ENCODE results near the gene EFCAB6. TPM values are rescaled to one million over a fixed set of nuclear protein-coding genes. Genes with fewer than 3 reads are reported as not detected.

EFCAB6 gene
- polyA plus RNA-seq (2012; ENCODE audit: low read depth, missing spikeins) = 0.19 TPM

DNA sequence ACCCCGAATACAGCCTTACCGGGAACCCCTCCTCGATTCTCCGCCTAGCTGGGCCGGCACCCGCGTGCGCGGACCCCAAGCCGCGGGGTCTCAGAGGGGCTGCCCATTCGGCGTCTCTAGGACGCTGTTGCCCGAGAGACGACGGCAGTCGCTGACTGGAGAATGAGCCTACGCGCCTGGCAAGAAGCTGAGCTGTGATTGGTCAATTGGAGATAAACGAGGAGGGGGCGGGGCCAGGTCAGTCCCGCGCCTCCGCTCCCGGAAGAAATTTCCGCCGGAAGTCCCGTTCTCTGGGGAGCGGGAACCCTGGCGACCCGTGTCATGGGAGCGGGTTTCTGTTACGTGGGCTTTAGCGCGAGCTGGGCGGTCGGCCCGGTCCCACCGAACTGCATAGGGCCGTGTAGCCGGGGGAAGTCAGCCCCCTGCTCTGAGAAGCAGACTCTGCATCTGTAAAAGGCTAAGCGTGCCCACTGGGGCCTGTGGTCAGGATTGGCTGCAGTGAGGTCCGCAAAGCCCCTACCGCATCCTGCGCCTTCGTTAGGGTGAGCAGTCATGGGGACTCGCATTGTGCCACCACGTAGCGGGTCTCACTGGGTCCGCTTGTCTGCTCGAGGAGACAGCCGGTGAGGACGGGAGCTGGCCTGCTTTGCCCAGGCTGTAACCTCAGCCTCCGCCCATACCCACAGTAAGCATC is at the start of gene EFCAB6:
Gene EFCAB6 (minus strand): TSS at position 157 of the 694 bp plus-strand sequence. CDS start 29,987 bp downstream, outside the sequence.
- TF ChIP-seq POLR2A (IDR thresholded peaks at IDR 0.05; ENCODE audit: low read depth, low read length) = peak; percentile 36; the same call in 1 of the 2 replicates
- peak; percentile 65 for TF ChIP-seq POLR2AphosphoS5 (IDR thresholded peaks at IDR 0.05; ENCODE audit: low read depth, low read length)
- no peak for TF ChIP-seq SPI1 (IDR thresholded peaks at IDR 0.05; ENCODE audit: low read depth, low read length)
- TF ChIP-seq POU2F2 (IDR thresholded peaks at IDR 0.05; ENCODE audit: low read depth, low read length) = peak; percentile 65; the same call in 1 of the 2 replicates
- no peak for TF ChIP-seq PAX5 (IDR thresholded peaks at IDR 0.05; ENCODE audit: insufficient read depth, low read length, severe bottlenecking)
- peak; percentile 59; the same call in 1 of the 2 replicates for TF ChIP-seq TAF1 (IDR thresholded peaks at IDR 0.05; ENCODE audit: low read depth, low read length)
- FAIRE-seq = peak; percentile 99

DNA sequence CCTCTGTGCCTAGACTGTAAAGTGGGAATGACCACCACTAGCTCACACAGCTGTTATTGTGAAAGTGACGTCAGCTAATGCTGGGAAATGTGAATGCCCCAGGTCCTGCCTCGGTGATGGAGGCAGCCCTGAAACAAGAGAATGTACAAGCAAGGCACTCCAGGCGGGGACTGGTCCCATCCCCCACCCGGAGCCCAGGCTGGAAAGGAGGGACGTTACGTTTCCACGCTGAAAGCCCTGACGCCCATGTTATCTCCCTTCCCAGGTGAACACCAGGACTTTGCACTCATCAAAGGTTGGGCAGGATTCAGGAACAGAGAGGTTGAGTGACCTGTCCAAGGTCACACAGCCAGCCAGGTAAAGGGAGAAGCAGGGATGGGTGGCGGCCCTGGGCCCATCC is 49.4 kb upstream of the EFCAB6 start:
- no peak for DNase-seq (ENCODE audit: insufficient read length, low spot score)
- no peak for TF ChIP-seq TAF1 (IDR thresholded peaks at IDR 0.05; ENCODE audit: low read depth, low read length)
- no peak for TF ChIP-seq POU2F2 (IDR thresholded peaks at IDR 0.05; ENCODE audit: low read depth, low read length)
- no peak for TF ChIP-seq POLR2AphosphoS5 (IDR thresholded peaks at IDR 0.05; ENCODE audit: low read depth, low read length)
- no peak for TF ChIP-seq POLR2A (IDR thresholded peaks at IDR 0.05; ENCODE audit: low read depth, low read length)
- FAIRE-seq = no peak

More for the DNA sequence above, at the start of gene EFCAB6:
- peak; percentile 89 for DNase-seq (ENCODE audit: insufficient read length, low spot score)

GRCh38 chr22:43860831-43861230 is 48.7 kb upstream of the EFCAB6 start:
- TF ChIP-seq POU2F2 (IDR thresholded peaks at IDR 0.05; ENCODE audit: low read depth, low read length) = no peak
- TF ChIP-seq SPI1 (IDR thresholded peaks at IDR 0.05; ENCODE audit: low read depth, low read length) = no peak
- TF ChIP-seq TAF1 (IDR thresholded peaks at IDR 0.05; ENCODE audit: low read depth, low read length) = no peak
- no peak for TF ChIP-seq POLR2A (IDR thresholded peaks at IDR 0.05; ENCODE audit: low read depth, low read length)
- TF ChIP-seq POLR2AphosphoS5 (IDR thresholded peaks at IDR 0.05; ENCODE audit: low read depth, low read length) = no peak
- TF ChIP-seq PAX5 (IDR thresholded peaks at IDR 0.05; ENCODE audit: insufficient read depth, low read length, severe bottlenecking) = no peak
- FAIRE-seq = no peak
- no peak for DNase-seq (ENCODE audit: insufficient read length, low spot score)

GRCh38 chr22:43860126-43860525 is 48.0 kb upstream of the EFCAB6 start:
- TF ChIP-seq POLR2A (IDR thresholded peaks at IDR 0.05; ENCODE audit: low read depth, low read length) = no peak
- no peak for TF ChIP-seq PAX5 (IDR thresholded peaks at IDR 0.05; ENCODE audit: insufficient read depth, low read length, severe bottlenecking)
- TF ChIP-seq POU2F2 (IDR thresholded peaks at IDR 0.05; ENCODE audit: low read depth, low read length) = no peak
- TF ChIP-seq POLR2AphosphoS5 (IDR thresholded peaks at IDR 0.05; ENCODE audit: low read depth, low read length) = no peak
- no peak for TF ChIP-seq SPI1 (IDR thresholded peaks at IDR 0.05; ENCODE audit: low read depth, low read length)
- no peak for TF ChIP-seq TAF1 (IDR thresholded peaks at IDR 0.05; ENCODE audit: low read depth, low read length)
- FAIRE-seq (no peak), DNase-seq (ENCODE audit: insufficient read length, low spot score) (no peak)

DNA sequence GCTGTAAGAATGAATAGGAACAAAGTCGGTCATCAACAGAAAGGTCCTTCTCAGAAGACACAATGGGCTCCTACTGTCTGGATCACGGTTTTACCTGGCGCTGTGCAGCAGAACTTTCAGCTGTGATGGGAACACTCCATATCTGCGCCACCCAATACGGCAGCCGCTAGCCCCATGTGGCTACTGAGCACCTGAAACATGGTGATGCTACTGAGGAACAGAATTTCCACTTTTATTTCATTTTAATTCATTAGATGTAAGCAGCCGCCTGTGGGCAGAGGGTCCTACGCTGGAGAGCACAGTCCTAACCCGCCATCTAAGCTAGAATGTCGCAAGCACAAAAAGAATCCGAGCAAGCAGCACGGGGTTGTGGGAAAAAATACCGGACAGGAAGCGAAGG is 47.5 kb upstream of the EFCAB6 start:
- FAIRE-seq = no peak
- DNase-seq (ENCODE audit: insufficient read length, low spot score) = no peak
- no peak for TF ChIP-seq POLR2A (IDR thresholded peaks at IDR 0.05; ENCODE audit: low read depth, low read length)
- no peak for TF ChIP-seq POLR2AphosphoS5 (IDR thresholded peaks at IDR 0.05; ENCODE audit: low read depth, low read length)
- TF ChIP-seq TAF1 (IDR thresholded peaks at IDR 0.05; ENCODE audit: low read depth, low read length) = no peak
- TF ChIP-seq SPI1 (IDR thresholded peaks at IDR 0.05; ENCODE audit: low read depth, low read length) = no peak
- no peak for TF ChIP-seq POU2F2 (IDR thresholded peaks at IDR 0.05; ENCODE audit: low read depth, low read length)
- no peak for TF ChIP-seq PAX5 (IDR thresholded peaks at IDR 0.05; ENCODE audit: insufficient read depth, low read length, severe bottlenecking)

DNA sequence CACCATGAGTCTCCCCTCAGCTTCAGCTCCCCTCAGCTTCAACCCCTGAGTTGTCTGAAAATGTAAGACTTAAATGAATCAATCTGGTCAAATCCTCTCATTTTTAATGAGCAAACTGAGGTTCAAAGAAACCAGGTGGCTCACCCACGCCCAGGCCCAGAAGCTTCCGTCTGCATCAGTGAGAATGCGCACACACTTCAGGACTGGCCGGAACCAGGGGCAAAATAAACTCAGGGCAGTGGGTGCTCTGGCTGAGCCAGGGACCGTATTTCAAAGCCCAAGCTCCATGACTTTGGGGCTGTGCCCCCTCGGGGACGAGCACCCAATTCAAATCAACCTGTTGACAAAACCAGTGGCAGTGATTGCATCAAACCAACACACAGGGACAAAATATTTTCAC is 47.1 kb upstream of the EFCAB6 start:
- no peak for FAIRE-seq
- DNase-seq (ENCODE audit: insufficient read length, low spot score) = no peak
- TF ChIP-seq POU2F2 (IDR thresholded peaks at IDR 0.05; ENCODE audit: low read depth, low read length) = no peak
- TF ChIP-seq PAX5 (IDR thresholded peaks at IDR 0.05; ENCODE audit: insufficient read depth, low read length, severe bottlenecking) = no peak
- TF ChIP-seq SPI1 (IDR thresholded peaks at IDR 0.05; ENCODE audit: low read depth, low read length) = no peak
- no peak for TF ChIP-seq POLR2A (IDR thresholded peaks at IDR 0.05; ENCODE audit: low read depth, low read length)
- TF ChIP-seq TAF1 (IDR thresholded peaks at IDR 0.05; ENCODE audit: low read depth, low read length) = no peak
- no peak for TF ChIP-seq POLR2AphosphoS5 (IDR thresholded peaks at IDR 0.05; ENCODE audit: low read depth, low read length)

GRCh38 chr22:43858156-43858895 is 46.2 kb upstream of the EFCAB6 start:
- FAIRE-seq (no peak), DNase-seq (ENCODE audit: insufficient read length, low spot score) (no peak)
- TF ChIP-seq POLR2A (IDR thresholded peaks at IDR 0.05; ENCODE audit: low read depth, low read length) (no peak), TAF1 (IDR thresholded peaks at IDR 0.05; ENCODE audit: low read depth, low read length) (no peak), SPI1 (IDR thresholded peaks at IDR 0.05; ENCODE audit: low read depth, low read length) (no peak), POU2F2 (IDR thresholded peaks at IDR 0.05; ENCODE audit: low read depth, low read length) (no peak), PAX5 (IDR thresholded peaks at IDR 0.05; ENCODE audit: insufficient read depth, low read length, severe bottlenecking) (no peak), POLR2AphosphoS5 (IDR thresholded peaks at IDR 0.05; ENCODE audit: low read depth, low read length) (no peak)

DNA sequence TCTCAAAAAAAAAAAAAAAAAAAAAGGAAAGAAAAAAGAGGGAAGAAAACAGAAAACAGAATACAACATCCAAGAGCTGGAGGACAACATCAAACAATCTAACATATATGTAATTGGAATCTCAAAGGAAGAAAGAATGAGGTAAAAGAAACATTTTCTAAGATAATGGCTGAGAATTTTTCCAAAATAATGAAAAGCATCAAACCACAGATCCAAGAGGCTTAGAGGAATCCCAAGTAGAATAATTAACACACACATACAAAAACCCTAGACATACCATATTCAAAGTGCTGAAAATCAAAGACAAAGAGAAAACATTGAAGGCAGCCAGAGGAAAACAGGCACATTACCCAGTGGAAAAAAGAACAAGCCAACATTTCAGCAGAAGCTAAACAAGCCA is 45.3 kb upstream of the EFCAB6 start:
- TF ChIP-seq POLR2A (IDR thresholded peaks at IDR 0.05; ENCODE audit: low read depth, low read length) = no peak
- TF ChIP-seq POLR2AphosphoS5 (IDR thresholded peaks at IDR 0.05; ENCODE audit: low read depth, low read length) = no peak
- no peak for TF ChIP-seq PAX5 (IDR thresholded peaks at IDR 0.05; ENCODE audit: insufficient read depth, low read length, severe bottlenecking)
- TF ChIP-seq TAF1 (IDR thresholded peaks at IDR 0.05; ENCODE audit: low read depth, low read length) = no peak
- TF ChIP-seq POU2F2 (IDR thresholded peaks at IDR 0.05; ENCODE audit: low read depth, low read length) = no peak
- no peak for TF ChIP-seq SPI1 (IDR thresholded peaks at IDR 0.05; ENCODE audit: low read depth, low read length)
- FAIRE-seq (no peak), DNase-seq (ENCODE audit: insufficient read length, low spot score) (no peak)

- FAIRE-seq = no peak
- no peak for DNase-seq (ENCODE audit: insufficient read length, low spot score)
These were observed 43.3 kb upstream of the EFCAB6 start for GRCh38 chr22:43855431-43855830.

More at GRCh38 chr22:43855431-43855830, 43.3 kb upstream of the EFCAB6 start:
- TF ChIP-seq POU2F2 (IDR thresholded peaks at IDR 0.05; ENCODE audit: low read depth, low read length) = no peak
- no peak for TF ChIP-seq TAF1 (IDR thresholded peaks at IDR 0.05; ENCODE audit: low read depth, low read length)
- no peak for TF ChIP-seq POLR2AphosphoS5 (IDR thresholded peaks at IDR 0.05; ENCODE audit: low read depth, low read length)
- no peak for TF ChIP-seq PAX5 (IDR thresholded peaks at IDR 0.05; ENCODE audit: insufficient read depth, low read length, severe bottlenecking)
- TF ChIP-seq SPI1 (IDR thresholded peaks at IDR 0.05; ENCODE audit: low read depth, low read length) = no peak
- TF ChIP-seq POLR2A (IDR thresholded peaks at IDR 0.05; ENCODE audit: low read depth, low read length) = no peak

Measured in GM12891 (cell line).